NCI-H226 (cell line): Measurements from ENCODE around the gene BABAM2.
"Not testable (repeated sequence)": the region's sequence is repeated elsewhere in the genome, so short reads cannot be mapped to it uniquely, and the experiment has no call there.

Experiments
- DNase-seq: peaks from one replicate; pipeline ENCODE4 v3.0.0-alpha.2; 2015

BABAM2 gene

GRCh38 chr2:28322051-28322450 lies 431.5 kb downstream of the BABAM2 start:
- DNase-seq, result no peak

- DNase-seq, result no peak
These were observed 431.9 kb downstream of the BABAM2 start for GRCh38 chr2:28322456-28322855.

- no peak for DNase-seq
These were observed 432.5 kb downstream of the BABAM2 start for GRCh38 chr2:28322981-28323396.

GRCh38 chr2:28325173-28325566 lies 434.6 kb downstream of the BABAM2 start:
- no peak for DNase-seq

GRCh38 chr2:28325567-28326468 lies 435.3 kb downstream of the BABAM2 start:
- DNase-seq, result no peak

- no peak for DNase-seq
These were observed 435.9 kb downstream of the BABAM2 start for GRCh38 chr2:28326469-28326805.

- DNase-seq, result no peak
These were observed 436.5 kb downstream of the BABAM2 start for GRCh38 chr2:28326881-28327505.

GRCh38 chr2:28327581-28327955 lies 437.0 kb downstream of the BABAM2 start:
- DNase-seq, result no peak

GRCh38 chr2:28327956-28328922 lies 437.7 kb downstream of the BABAM2 start:
- DNase-seq, result no peak

- DNase-seq, result no peak
These were observed 438.7 kb downstream of the BABAM2 start for GRCh38 chr2:28329184-28329583.

GRCh38 chr2:28330722-28331121 lies 440.2 kb downstream of the BABAM2 start:
- not testable (repeated sequence) for DNase-seq

GRCh38 chr2:28331797-28332196 lies 441.3 kb downstream of the BABAM2 start:
- DNase-seq, result not testable (repeated sequence)

GRCh38 chr2:28332696-28333095 lies 442.2 kb downstream of the BABAM2 start:
- DNase-seq, result no peak

- no peak for DNase-seq
These were observed 443.3 kb downstream of the BABAM2 start for GRCh38 chr2:28333606-28334526.

GRCh38 chr2:28334527-28334894 lies 444.0 kb downstream of the BABAM2 start:
- DNase-seq, result no peak

- not testable (repeated sequence) for DNase-seq
These were observed 444.7 kb downstream of the BABAM2 start for GRCh38 chr2:28335265-28335664.

- no peak for DNase-seq
These were observed 445.1 kb downstream of the BABAM2 start for GRCh38 chr2:28335666-28336065.

- DNase-seq, result no peak
These were observed 445.9 kb downstream of the BABAM2 start for GRCh38 chr2:28336264-28336980.

GRCh38 chr2:28336982-28337627 lies 446.6 kb downstream of the BABAM2 start:
- DNase-seq, result no peak

GRCh38 chr2:28338046-28338817 lies 447.7 kb downstream of the BABAM2 start:
- DNase-seq, result peak; percentile 55
